GM19025 (cell line): Measurements from ENCODE around the gene INO80.
"Not testable (repeated sequence)": the region's sequence is repeated elsewhere in the genome, so short reads cannot be mapped to it uniquely, and the experiment has no call there.

Experiments used
- ATAC-seq: cut with Tn5 transposase; IDR thresholded peaks from one replicate; pipeline ENCODE4 v1.9.1; 2021; ENCODE audit warnings: mild to moderate bottlenecking, low read depth, moderate library complexity; ENCODE audit not compliant: unreplicated experiment

Gene INO80

DNA sequence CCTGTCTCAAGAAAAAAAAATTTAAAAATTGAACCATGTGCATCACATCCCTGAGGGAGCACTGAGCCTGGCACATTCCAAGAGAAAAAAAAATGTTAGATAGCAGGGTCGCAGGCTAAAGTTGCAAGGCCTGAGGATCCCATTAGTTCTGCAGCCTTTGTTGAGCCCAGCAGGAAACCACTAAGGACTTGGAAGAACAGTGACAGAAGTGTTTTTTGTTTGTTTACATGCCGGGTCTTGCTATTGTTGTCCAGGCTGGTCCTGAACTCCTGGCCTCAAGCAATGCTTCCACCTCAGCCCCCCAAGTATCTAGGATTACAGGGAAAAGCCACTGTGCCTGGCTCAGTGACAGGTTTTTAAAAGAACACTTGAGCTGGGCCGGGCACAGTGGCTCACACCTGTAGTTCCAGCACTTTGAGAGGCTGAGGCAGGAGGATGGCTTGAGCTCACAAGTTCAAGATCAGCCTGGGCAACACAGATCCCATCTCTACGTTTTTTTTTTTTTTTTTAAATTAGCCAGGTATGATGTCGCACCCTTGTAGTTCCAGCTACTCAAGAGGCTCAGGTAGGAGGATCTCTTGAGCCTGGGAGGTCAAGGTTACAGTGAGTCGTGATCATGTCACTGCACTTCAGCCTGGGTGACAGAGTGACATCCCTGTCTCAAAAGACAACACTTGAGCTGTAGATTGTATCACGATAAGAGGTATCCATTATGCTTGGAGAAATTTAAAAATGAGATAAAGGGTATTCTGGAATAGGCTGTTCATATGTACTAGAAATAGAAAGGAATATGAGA, 147.6 kb downstream of the INO80 start:
- no peak for ATAC-seq

DNA sequence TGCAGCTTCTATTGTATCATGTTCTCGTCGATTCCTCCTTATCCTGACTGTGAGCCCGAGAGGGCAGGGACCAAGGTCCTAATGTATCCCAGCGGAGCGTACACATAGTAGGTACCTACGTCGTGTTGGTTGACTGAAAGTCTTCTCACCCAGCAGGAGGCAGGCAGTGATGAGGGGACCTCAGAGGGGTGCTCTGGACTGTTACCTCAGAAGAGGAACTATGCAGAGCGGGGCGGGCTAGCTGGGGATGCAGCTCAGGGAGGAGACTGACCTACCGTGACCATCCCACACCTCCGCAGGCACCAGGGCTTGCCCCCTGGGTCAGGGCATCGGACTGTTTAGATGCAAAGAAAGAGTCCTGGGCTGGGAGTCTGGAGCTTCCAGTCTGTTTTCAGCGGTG, 151.4 kb downstream of the INO80 start:
- ATAC-seq = no peak

DNA sequence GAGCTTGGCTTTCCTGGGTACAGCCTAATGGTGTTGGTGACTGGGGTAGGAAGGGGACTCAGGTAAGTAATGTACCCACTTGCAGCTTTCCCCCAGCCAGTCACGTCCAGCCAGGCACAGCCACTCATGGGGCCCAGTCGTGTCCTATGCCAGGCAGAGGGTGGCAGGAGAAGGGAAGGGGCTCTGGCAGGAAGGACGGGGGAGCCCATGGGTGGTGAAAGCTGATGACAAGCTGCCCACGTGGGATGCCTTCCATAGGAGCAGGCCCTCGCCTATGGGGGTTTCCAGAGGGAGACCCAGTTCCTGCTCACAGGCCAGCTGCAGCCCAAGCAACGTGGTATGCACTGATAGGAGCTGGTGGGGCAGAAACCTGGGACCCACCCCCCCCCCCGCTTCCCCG, 152.1 kb downstream of the INO80 start:
- no peak for ATAC-seq

DNA sequence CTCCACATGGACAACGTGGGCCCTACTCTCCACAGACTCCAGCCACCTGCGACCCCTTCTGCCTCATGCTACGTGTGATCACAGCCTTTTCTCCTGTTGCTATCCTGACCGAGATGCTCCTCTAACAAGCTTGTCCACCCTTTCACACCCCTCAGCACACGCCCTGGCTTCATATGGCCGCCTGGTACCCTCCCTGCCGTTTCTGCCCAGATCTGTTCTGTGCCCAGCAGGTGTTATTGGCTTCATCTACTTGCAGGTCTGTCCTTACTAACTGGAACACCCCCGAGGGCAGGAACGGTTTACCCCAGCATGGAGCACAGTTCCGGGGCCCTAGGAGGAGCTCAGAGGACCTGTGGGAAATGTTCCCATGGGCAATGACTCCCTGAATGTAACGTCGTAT, 152.9 kb downstream of the INO80 start:
- ATAC-seq = no peak

DNA sequence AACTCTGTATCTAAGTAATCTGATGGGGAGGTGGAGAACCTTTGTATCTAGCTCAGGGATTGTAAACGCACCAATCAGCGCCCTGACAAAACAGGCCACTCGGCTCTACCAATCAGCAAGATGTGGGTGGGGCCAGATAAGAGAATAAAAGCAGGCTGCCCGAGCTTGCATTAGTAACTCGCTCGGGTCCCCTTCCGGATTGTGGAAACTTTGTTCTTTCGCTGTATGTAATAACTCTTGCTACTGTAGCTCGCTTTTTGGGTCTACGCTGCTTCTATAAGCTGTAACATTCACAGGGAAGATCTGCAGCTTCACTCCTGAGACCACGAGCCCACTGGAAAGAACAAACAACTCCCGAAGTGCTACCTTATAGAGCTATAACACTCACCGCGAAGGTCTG, 153.8 kb downstream of the INO80 start:
- not testable (repeated sequence) for ATAC-seq

DNA sequence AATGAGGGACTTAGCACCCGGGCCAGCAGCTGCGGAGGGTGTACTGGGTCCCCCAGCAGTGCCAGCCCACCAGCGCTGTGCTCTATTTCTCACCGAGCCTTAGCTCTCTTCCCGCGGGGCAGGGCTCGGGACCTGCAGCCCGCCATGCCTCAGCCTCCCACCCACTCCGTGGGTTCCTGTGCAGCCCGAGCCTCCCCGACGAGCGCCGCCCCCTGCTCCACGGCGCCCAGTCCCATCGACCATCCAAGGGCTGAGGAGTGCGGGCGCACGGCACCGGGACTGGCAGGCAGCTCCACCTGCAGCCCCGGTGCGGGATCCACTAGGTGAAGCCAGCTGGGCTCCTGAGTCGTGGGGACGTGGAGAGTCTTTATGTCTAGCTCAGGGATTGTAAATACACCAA, 154.3 kb downstream of the INO80 start:
- not testable (repeated sequence) for ATAC-seq

DNA sequence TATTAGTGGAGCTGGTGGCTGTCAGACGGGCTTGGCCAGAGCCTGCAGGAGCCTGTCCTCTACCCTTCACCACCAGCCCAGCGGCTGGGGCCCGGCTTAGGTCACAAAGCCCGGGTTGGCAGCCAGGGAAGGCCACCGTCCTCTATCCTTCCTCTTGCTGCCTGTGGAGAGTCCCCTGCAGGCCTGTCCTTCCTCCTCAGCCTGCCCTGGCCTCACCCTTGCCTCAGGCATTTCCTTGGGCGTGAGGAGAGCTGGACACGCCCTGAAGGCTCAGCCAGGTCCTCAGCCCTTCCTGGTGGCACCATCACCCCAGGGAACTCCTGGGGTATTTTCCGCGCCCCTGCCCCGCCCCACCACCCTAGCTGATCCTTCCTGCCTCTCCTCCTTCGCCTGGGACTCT, 155.2 kb downstream of the INO80 start:
- ATAC-seq = no peak

DNA sequence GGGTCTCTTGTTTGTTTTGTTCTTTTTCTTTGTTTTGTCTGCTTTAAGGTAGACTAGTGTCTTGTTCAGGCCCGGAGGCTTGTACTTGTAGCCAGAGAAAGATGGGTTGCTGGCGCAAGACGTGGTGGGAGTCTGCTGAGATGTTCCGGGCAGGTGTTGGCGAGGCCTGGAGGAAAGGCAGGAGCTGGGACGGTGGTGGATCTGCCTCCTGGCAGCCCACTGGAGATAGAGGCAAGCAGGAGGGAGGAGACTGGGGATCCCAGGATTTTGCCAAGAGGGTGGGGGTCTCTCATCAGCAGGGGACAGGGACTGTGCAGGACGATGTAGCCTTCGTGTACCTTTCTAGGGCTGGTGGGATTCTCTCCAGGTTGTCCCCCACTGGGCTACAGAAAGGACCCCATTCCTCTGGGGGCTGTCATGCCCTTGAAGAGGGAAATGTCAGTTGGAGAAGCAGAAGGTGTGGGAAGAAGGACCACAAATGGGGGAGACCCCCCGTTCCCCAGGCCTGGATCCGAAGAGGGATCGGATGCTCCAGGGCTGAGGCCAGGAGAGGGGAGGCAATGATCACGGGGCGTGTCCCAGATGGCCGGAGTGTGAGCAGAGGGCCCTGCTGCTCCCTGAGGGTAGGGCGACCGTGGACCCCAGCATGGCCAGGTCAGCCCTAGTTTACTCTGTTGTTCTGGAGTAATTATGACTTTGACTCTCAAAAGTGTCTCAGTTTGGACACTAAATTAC, 155.8 kb downstream of the INO80 start:
- no peak for ATAC-seq

DNA sequence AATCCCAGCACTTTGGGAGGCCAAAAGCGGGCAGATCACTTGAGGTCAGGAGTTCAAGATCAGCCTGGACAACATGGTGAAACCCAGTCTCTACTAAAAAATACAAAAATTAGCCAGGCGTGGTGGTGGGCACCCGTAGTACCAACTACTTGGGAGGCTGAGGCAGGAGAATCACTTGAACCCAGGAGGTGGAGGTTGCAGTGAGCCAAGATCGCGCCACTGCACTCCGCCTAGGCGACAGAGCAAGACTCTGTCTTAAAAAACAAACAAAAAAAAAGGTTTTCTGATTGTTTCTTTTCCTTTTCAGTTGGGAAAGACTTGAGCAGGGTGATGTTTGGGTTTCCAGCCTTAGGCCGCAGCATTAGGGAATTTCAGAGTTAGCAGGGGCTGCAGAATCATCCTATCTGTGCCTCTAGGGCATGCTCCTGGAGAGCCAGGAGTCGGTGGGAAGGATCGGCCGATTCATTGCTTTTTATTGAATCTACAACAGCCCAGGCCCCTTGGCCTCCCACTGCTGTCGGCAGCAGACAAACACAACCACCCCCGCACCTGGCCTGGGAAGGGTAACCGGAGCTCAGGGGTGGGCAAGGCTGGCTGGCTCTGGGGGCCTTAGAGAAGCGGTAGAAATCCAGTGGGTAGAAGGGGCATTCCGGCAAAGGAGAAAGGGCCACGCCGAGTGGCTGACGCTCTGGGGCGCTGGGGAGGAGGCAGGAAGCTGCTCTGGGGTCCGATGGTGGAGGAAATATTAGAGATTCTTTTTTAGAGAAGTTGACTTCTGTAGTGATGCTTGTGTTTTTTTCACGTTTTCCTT, 156.5 kb downstream of the INO80 start:
- ATAC-seq = no peak

DNA sequence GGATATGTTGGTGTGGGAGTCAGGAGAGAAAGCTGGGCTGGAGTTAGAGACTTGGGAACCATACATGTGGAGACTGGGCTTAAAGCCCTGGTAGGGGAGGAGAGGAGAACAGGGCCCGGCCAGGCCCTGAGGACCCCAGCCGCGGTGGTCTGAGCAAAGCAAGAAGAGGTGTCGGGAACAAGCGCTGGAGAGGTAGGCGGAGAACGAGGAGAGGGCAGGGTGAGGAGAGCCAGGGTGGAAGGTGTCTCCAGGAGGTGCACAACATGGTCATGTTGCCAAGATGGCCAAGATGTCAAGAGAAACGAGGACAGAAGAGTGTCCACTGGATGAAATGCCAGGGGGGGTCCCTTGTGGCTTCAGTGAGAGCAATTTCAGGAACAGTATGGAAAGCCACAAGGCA, 157.4 kb downstream of the INO80 start:
- ATAC-seq = no peak

DNA sequence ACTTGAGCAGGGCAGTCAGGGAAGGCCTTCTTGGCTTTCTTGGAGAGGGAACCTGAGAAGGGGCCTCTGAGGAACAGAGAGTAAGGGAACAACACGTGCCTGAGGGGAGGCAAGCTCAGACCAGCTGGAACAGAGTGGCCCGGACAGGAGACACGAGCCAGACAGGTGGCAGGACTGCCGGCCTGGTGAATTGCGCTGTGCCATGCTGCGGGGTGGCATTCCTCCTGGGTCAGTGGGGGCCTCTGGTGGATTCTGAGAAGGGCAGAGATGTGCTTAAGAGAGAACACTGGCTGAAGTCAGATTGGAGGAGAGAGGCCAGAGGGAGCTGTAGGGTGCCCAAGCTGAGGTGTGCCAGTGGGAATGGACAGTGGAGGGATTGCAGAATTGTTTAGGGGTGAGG, 157.9 kb downstream of the INO80 start:
- no peak for ATAC-seq

DNA sequence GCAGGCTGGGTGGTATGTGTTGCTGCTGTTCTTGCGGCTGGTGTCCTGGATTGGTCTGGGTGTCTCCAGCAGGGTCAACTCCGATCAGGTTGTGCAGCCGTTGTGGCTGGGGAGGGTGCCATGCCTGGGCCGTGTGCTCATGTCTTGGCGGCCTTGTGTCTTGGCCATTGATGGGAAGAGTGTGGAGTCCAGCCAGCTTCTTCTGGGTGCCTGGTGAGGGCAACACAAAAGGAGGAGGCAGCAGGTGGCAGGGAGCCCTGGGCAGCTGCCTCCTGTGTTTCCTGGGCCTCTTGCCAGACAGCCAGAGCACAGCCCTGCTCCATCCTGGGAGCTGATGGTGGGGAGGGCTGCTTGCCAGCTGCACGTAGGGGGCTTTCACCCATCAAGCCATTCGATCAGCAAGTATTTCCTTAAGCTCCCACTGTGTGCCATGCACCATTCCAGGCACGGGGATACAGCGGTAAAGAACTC, 158.5 kb downstream of the INO80 start:
- ATAC-seq = no peak

DNA sequence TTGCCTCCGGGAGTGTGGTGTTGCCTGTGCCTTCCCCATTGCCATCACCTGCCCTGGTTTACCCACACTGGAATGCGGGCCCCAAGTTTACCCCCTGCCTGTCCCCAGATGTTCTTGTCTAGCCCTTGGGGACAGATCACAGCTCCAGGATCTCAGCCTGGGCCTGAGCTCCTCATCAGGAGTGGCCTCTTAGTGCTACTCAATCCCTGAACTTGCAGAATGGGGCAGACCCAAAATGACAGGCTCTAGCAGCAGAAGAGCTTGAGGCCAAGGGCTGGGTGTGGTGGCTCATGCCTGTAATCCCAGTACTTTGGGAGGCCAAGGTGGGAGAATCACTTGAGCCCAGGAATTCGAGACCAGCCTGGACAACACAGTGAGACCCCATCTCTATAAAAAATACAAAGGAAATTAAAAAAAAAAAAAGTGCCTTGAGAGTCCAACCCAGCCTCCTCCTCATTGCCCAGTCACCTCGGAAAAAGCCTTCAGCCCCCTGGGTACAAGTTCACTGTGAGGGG, 159.0 kb downstream of the INO80 start:
- no peak for ATAC-seq

DNA sequence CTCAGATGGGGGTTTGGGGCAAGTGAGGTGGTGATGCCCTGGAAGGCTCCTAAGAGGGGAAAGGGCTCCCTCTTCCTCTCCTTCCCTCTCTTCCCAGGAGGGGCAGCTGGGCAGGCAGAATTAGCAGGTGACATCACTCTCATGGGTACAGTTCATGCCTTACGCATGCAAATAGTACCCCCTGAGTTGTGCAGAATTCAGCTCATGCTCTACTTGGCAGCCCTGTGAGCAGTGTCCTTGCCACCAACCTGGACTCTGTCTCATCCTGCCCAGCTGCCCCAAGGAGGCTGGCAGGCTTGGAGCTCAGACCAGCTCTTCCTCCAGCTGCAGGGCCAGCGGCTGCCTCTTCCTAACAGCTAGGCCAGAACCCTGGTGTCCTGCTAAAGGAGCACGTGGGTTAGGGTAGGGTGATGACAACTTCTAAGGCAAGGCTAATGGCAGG, 159.5 kb downstream of the INO80 start:
- ATAC-seq = no peak

DNA sequence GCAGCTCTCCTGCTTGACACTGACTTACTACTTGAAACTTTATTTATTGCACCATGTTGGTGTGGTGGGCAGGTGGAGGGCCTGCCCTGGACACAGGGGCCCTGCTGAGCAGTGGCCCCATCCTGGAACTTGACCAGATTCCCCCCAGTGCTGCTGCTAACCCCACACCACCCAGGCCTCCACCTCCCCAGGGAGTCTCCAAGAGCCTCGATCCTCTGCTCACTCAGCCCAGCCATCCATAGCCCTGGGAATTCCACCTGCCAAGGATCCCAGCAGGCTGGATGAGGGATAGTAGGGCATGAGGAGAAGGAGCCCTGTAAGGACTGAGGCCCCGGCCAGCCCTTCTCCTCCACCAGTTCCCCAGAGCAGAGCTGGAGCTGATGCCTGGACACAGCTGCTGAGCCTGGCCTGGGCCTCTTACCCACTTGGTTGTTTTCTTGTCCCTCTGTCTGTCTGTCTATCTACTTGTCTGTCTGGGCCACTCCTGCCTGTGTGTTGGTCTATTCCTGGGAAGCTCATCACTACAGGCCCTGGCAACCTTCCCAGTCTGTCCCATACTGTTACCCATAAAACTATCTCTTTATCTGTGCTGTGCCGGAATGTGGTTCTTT, 160.0 kb downstream of the INO80 start:
- ATAC-seq = no peak

DNA sequence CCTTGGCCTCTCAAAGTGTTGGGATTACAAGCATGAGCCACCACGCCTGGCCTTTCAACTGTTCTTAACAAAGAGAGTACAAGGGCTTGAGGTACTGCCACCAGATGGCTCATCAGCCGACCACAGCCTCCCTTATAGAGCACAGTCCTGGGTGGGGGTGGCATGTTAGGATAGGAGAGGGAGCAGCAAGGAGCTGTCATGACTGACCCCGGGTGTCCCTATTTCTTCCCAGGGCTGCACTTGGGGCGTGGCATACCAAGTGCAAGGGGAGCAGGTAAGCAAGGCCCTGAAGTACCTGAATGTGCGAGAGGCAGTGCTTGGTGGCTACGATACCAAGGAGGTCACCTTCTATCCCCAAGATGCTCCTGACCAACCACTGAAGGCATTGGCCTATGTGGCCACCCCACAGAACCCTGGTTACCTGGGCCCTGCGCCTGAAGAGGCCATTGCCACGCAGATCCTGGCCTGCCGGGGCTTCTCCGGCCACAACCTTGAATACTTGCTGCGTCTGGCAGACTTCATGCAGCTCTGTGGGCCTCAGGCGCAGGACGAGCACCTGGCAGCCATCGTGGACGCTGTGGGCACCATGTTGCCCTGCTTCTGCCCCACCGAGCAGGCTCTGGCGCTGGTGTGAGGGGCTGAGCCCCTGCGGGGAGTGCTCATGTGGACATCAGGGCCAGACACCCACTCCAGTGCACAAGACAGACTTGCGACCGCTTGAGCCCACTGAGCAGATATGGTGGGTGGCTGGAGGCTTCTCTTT, 160.8 kb downstream of the INO80 start:
- ATAC-seq = no peak

DNA sequence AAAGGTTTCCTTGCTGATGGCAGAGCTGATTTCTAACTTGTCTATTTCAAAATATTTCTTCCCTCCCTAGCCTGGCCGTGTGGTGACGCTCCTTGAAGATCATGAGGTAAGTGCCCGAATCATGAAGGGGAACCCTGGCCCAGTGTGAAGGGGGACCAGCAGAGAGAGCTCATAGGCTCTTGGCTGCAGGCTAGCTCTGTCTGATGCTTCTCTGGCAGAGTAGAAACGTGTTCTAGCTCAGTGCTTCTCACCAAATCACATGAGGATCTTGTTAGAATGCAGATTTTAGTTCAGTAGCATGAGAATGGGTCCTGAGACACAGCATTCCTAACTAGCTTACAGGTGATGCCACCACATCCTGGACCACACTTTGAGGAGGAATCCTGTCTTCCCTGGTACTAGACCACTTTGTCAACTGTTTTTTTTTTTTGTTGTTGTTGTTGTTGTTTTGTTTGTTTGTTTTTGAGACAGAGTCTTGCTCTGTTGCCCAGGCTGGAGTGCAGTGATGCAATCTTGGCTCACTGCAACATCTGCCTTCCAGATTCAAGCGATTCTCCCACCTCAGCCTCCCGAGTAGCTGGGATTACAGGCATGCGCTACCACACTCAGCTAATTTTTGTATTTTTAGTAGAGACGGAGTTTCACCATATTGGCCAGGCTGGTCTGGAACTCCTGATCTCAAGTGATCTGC, 161.8 kb downstream of the INO80 start:
- ATAC-seq = not testable (repeated sequence)

DNA sequence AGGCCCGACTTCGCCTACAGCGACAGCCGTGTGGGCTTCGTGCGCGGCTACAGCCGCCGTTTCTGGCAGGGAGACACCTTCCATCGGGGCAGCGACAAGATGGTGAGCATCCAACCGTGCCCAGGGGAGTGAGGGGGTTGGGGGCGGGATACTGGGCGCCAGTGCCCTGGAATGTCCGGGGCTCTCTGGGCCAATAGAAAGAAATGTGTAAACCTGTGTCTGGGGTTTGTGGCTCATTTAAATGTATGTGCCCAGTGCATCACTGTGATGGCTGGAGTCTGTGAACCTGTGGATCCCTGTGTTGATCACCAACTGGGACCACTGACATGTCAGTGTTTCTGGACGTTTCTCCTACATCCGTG, 162.4 kb downstream of the INO80 start:
- ATAC-seq = no peak
